NCI-H1694 (cell line): Measurements from ENCODE around the gene MYLK2.
A peak's percentile ranks its signal among the peaks of the same experiment; 100 is the strongest.

Source experiments
- DNase-seq: peaks from one replicate; lab custom pipeline; 2025; lab: John Stamatoyannopoulos, UW

MYLK2 gene

DNA sequence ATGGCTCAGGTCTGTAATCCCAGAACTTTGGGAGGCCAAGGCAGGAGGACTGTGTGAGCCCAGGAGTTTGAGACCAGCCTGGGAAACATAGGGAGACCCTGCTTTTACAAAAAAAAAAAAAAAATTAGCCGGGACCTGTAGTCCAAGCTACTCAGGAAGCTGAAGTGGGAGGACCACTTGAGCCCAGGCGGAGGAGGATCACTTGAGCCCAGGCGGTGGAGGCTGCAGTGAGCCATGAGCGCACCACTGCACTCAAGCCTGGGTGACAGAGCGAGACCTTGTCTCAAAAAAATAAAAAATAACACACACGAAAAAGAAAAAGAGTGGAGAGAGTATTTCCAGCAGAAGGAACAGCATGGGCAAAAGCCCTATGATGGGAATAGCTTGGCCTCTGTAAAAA, 53.2 kb downstream of the MYLK2 start:
- DNase-seq, result no peak

DNA sequence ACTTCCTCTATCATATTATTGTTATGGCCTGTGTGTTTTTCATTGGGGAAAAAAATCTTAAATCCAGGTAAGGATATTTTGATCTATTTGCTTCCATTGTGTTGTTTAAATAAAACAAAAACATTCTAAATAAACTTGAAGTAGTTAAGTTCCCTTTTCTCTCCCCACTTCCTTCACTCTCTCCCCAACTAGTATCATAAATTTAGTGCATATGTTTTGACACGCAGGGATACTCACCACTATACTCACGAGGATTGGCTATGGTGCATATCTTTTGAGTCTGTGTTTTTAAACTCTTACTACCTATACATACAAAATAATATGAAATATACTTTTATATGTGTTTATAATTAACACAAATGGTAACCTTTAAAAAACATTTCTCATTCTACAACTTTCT, 56.5 kb downstream of the MYLK2 start:
- DNase-seq, result no peak

DNA sequence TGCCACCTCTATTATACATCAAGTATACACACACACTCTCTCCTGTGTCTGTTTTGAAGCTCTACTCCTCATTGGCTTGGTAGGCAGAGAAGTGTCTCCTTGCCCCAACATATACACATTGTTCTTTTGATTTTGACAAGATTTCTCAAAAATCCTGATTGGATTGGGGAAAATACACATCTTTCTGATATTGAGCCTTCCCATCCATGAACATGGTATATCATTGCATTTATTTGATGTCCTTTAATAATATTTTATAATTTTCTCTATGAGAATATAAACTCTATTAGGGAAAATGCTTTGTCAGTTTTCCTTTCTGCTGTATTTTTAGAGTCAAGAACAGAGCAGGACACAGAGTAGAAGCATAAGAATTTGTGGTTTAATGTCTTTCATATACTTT, 58.5 kb downstream of the MYLK2 start:
- DNase-seq, result no peak

DNA sequence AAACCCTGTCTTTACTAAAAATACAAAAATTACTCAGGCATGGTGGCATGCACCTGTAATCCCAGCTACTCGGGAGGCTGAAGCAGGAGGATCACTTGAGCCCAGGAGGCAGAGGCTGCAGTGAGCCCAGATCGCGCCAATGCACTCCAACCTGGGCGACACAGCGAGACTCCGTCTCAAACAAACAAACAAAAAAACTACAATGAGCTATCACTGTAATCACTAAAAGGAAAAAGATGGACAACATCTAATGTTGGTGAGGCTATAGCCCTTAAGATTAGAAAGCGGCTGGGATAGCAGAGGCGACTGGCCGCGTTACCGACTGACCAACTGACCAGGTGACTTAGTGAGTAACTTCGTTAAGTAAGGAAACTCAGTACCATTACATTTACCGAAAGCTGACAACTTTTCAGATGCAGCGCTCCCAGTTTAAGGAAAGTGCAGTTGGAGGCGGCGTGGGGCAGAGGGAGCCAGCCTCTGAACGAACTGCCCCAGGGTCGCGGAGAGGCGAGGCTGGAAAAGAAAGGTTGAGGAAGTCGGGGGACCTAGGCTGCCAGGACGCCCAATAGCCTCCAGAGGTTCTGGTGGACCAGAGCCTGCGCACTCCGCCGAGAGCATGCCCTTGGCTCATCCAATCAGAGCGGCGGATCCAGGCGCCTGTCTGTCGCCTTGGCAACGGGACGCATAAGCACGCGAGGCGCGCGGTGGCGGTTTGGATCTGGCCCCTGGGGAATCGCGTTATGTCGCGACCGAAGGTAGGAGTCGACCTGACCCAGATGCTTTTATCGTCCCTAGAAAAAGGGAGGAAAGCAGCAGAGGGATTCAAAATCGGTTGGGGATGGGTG, 60.2 kb downstream of the MYLK2 start:
- DNase-seq, result peak; percentile 65

DNA sequence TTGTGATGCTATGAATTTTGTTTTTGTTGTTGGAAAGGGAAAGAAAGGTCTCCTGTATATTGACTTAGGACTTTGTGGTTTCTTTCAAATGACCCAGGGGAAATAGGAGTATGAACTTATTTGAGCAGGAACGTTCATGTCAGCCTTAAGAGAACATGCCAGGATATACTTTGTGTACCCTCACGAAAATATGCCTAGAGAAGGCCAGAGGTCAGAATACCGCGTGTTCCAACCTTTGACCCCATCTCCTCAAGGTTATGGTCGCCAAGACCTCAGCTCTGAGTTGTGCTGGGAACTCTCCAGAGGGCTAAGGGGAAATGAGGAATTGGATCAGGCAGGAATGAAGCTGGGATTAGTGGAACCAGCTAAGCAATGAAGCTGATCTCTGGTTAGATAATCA, 62.8 kb downstream of the MYLK2 start:
- DNase-seq, result no peak

DNA sequence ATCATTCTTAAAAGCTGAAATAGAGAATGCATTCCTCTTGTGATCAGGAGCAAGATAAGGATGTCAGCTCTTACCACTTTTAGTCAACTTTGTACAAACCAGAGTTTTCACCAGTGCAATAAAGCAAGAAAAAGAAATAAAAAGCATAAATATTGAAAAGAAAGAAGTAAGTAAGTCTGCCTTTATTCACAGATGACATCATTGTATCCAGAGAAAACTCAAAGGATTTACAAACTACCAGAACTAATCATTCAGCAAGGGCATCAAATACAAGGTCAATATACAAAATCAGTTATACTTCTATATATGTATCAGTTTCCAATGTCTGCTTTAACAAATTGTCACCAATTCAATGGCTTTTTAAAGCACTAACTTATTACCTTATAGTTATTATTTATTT, 64.7 kb downstream of the MYLK2 start:
- DNase-seq, result no peak
